OCI-LY1 (cell line): ENCODE results near the gene FAM229B.

Experiments used
- CTCF ChIP-seq: fragments of 200-600 bp; sonication (generic), shearing (Covaris generic); IDR thresholded peaks from 2 replicates; pipeline ENCODE4 v1.5.1; 2017; ENCODE audit warnings: mild to moderate bottlenecking, antibody characterized with exemption, low read length, moderate library complexity, mixed read lengths
- EZH2 ChIP-seq: fragments of 200-600 bp; sonication (generic), shearing (Covaris generic); IDR thresholded peaks from 2 replicates; pipeline ENCODE4 v1.8.0; 2017; ENCODE audit warnings: borderline replicate concordance, mixed run types, mild to moderate bottlenecking, antibody characterized with exemption, low read length, moderate library complexity, mixed read lengths

DNA sequence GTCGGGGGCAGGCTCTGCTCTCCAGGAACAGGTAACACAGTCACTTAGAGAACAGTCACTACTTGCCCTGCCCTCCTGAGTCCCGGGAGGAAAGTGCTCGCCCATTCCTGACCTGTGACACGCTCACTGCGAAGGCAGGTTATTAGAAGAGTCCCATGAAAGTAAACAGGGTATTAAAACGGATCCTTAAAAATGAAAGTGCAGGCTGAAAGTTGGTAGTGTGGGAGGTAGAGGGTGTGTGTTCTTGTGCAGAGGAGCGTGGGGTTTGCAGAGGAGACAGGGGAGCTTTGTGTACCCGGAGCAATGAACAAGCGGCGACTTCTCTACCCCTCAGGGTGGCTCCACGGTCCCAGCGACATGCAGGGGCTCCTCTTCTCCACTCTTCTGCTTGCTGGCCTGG lies 33.4 kb upstream of the FAM229B start, which contains the start of gene CCN6:
- TF ChIP-seq CTCF (no peak), EZH2 (no peak)
